Activated CD4-positive, alpha-beta T cell treated with anti-CD3 and anti-CD28 coated beads, Interleukin-2, Interleukin-6, amounts not matched to agents 100 ng/mL and 50 ng/mL, durations not matched to agents 16 hours and 8 hours (primary cell): ENCODE measurements around the gene APOBEC3H.
"Not testable (repeated sequence)": the region's sequence is repeated elsewhere in the genome, so short reads cannot be mapped to it uniquely, and the experiment has no call there.

Experiments
- DNase-seq: peaks from one replicate; pipeline ENCODE4 v3.0.0-alpha.2; 2020

APOBEC3H gene

DNA sequence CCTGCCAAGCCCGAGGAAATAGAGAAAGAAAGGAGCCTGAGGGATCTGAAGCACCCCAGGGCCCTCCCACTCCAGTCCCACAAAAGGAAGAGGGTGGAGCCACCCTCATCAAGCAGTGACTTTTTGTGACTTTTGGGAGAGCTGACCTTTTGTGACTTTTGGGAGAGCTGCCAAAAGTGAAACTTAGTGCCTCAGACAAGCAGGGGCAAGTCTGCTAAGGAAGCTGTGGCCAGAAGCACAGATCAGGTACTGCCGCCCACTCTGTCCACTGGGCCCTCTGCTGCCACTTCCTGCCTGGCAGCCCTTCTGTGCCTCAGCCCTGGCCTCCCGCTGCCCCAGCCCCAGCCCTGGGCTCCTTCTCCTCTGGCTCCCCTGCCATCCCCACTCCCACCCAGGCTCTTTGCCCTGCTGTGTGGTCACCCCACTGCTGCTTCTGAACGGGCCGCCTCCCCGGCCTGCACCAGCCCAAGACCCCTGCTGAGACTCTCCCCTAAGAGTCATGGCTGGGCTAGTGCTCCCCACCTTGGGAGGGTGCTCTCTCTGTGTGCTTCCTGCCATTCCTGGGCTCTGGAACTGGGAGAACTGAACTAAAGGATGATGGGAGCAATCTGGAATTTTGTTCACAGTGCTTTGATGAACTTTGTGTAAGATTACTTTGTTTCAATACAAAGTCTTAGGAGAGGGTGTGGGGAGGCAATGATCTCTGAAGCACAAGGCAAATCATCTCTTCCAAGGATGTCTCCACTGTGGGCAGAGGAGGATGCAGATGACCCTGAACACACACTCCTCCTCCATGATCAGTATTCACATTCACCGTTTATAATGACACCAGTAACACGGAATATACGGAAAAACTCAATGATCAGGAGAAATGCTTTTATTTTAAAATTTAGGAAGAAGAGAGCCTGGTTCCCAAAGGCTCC lies at the start of gene APOBEC3H:
Gene APOBEC3H, plus strand, starts transcription at position 147 of the 923 bp plus-strand sequence. CDS start 3,035 bp downstream, outside the sequence.
- peak; percentile 67 for DNase-seq

DNA sequence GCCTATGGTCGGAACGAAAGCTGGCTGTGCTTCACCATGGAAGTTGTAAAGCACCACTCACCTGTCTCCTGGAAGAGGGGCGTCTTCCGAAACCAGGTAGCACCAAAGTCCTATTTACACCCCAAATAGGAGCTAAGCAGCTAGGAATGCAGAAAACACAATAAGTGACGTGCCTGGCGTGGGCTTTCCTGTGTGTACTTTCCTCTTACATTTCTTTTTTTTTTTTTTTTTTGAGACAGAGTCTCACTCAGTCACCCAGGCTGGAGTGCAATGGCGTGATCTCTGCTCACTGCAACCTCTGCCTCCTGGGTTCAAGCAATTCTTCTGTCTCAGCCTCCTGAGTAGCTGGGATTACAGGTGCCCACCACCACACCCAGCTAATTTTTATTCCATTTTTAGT lies 47.6 kb upstream of the APOBEC3H start:
- DNase-seq, result not testable (repeated sequence)

DNA sequence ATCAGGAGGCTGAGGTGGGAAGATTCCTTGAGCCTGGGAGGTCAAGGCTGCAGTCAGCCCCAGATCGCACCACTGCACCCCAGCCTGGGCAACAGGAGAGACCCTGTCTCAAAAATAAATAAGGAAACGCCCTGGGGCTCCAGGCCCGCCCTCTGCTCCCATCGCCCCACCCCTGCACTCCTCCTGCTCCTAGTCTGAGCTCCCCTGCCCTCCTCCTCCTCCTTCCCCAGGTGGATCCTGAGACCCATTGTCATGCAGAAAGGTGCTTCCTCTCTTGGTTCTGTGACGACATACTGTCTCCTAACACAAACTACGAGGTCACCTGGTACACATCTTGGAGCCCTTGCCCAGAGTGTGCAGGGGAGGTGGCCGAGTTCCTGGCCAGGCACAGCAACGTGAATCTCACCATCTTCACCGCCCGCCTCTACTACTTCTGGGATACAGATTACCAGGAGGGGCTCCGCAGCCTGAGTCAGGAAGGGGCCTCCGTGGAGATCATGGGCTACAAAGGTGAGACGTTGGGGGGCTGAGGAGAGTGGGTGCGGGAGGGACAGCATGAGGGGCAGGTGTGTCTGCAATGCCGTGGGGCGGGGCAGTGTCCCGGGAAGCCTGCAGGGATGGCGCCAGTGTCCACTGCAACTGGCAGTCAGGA lies 45.1 kb upstream of the APOBEC3H start:
- not testable (repeated sequence) for DNase-seq

DNA sequence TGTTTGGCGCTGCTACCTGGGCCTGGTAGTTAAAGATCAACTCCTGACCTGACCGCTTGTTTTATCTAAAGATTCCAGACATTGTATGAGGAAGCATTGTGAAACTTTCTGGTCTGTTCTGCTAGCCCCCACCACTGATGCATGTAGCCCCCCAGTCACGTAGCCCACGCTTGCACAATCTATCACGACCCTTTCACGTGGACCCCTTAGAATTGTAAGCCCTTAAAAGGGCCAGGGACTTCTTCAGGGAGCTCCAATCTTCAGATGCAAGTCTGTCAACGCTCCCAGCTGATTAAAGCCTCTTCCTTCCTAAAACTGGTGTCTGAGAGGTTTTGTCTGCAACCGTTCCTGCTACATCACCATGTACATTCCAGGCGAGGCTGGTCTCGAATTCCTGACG lies 41.4 kb upstream of the APOBEC3H start:
- DNase-seq, result no peak

DNA sequence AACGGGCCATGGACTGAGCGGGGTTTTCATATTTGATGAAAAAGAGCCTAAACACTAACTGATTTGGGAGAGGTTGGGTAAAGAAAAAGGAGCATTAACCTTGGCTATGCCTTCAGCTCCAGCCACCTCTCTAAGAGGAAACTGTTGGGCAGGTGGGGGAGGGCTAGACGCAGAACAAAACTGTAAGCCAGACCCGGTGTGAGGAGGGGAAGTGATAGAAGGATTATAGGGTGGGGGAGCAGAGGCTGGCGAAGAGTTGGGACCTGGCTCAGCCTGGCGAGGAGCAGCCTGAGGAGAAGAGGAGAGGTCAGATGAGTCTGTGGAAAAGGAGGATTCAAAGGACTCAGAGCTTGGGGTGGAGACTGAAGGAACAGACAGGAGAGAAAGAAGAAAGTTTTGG lies 35.8 kb upstream of the APOBEC3H start:
- DNase-seq, result not testable (repeated sequence)

DNA sequence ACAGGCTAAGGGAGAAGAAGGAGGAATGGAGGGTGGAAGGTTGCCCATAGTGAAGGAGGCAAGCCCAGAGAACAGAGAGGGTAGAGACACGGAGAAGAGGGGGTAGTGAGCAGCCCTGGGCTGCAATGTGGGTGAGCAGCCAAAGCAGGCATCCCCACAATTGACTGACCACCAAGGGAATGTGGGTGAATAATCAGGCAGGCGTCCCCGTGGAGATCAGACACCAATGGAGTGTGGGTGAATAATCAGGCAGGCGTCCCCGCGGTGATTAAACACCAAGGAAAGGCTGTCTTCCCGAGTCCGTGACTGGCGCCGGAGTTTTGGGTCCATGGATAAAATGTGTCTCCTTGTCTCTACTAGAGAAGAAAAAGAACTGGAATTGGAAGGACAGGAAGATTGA lies 35.1 kb upstream of the APOBEC3H start:
- DNase-seq, result not testable (repeated sequence)

DNA sequence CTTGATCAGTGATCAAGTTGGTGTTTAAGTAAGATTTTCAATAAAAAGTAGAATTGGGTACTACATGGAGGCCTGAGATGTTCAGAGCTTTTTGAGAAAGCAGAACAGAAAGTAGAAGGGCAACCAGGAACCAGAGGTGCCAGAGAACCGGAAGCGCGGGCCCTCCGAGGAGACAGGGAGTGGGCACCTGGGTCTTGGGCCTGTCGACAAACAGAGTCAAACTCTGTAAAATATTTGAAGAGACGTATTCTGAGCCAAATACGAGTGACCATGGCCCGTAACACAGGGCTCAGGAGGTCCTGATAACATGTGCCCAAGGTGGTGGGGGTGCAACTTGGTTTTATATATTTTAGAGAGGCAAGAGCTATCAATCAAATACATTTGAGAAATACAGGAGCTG lies 33.1 kb upstream of the APOBEC3H start:
- DNase-seq, result not testable (repeated sequence)

DNA sequence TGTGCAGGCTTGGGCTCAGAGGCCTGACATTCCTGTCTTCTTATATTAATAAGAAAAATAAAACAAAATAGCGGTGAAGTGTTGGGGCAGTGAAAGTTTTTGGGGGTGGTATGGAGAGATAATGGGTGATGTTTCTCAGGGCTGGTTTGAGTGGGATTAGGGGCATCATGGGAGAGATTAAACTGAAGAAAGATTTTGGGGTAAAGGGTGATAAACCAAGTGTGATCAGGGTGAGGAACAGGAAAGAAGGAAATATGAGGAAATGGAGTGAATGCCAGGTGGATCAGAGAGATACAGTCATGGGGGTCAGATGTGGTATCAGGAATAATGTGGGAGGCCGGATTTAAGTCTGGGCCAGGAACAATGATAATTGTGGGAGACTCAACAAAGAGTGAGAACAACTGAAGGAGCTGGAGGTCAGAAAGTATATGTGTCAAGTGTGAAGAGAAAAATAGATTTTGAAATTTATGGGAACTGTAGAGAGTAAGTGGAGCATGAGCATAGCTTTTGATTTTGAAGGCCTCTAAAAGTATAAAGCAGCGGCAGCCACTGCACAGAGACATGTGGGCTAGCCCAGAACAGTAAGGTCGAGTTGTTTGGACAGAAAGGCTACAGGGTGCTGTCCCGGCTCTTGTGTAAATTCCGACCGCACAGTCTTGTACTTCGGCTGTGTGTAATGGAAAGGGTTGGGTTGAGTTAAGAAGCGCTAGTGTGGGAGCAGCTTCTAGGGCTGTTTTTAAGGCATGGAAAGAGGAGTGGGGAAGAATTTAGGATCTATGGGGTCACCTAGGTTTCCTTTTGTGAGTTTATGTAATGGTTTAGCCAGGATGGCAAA lies 30.4 kb upstream of the APOBEC3H start:
- DNase-seq, result not testable (repeated sequence)

DNA sequence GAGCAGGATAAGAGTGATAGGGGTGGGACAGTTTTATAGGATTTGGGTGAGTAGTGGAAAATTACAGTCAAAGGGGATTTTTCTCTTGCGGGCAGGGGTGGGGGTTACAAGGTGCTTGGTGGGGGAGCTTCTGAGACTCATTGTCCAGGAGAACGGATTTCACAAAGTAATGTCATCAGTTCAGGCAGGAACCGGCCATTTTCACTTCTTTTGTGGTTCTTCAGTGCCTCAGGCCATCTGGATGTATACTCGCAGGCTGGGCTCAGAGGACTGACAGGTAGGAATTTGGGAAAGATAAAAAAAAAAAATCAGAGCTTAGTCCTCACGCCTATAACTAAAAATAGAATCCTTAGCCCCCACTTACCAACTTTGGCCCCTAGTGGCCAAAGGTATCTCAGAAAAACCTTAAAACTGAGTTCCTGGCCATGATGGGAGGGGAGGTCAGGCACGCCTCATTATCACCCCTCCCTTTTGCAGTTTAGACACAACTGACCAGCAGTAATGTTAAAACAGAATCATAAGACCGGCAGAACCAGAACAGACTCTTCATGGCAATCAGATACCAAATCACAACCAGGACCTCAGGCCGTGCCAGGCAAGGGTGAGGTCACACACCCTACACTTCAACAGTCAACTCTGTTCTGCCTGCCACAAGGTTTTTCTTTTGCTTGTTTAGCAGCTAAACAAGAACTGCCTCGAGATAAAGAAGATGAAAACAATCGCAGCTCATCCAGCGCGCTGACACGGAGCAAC lies 28.8 kb upstream of the APOBEC3H start:
- no peak for DNase-seq

DNA sequence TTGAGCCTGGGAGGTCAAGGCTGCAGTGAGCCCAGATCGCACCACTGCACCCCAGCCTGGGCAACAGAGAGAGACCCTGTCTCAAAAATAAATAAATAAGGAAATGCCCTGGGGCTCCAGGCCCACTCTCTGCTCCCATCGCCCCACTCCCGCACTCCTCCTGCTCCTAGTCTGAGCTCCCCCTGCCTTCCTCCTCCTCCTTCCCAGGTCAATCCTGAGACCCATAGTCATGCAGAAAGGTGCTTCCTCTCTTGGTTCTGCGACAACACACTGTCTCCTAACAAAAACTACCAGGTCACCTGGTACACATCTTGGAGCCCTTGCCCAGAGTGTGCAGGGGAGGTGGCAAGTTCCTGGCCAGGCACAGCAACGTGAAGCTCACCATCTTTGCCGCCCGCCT lies 26.9 kb upstream of the APOBEC3H start:
- no peak for DNase-seq

DNA sequence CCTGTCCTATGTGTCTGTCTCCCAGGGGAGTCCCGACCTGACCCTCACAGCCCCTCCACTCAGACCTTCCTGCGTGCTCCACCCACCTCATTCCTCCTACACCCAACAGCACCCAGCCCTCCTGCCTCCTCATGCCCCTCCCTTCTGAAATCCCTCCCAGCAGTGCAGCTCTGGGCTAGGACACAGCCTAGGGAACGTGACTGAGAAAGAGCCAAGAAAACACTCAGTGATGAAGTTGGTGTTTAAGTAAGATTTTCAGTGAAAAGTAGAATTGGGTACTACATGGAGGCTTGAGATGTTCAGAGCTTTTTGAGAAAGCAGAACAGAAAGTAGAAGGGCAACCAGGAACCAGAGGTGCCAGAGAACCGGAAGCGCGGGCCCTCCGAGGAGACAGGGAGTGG lies 24.5 kb upstream of the APOBEC3H start:
- DNase-seq, result not testable (repeated sequence)

DNA sequence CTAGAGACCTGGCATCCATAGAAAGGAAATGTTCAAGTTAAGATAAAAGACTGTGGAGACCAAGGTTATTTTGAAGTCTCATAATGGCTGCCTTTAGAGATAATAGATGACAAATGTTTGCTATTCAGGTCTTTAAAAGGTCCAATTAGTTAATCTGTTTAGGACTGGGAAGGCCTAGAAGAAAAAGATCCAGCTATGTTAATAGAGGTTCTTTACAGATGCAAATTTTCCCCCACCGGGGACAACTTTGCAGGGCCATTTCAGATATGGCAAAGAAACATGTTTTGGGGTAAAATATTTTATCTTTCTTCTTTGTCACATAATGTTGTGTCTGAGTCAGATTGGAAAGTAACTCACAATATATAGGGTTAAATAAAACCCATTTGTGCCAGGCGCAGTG lies 23.1 kb upstream of the APOBEC3H start:
- DNase-seq, result no peak

DNA sequence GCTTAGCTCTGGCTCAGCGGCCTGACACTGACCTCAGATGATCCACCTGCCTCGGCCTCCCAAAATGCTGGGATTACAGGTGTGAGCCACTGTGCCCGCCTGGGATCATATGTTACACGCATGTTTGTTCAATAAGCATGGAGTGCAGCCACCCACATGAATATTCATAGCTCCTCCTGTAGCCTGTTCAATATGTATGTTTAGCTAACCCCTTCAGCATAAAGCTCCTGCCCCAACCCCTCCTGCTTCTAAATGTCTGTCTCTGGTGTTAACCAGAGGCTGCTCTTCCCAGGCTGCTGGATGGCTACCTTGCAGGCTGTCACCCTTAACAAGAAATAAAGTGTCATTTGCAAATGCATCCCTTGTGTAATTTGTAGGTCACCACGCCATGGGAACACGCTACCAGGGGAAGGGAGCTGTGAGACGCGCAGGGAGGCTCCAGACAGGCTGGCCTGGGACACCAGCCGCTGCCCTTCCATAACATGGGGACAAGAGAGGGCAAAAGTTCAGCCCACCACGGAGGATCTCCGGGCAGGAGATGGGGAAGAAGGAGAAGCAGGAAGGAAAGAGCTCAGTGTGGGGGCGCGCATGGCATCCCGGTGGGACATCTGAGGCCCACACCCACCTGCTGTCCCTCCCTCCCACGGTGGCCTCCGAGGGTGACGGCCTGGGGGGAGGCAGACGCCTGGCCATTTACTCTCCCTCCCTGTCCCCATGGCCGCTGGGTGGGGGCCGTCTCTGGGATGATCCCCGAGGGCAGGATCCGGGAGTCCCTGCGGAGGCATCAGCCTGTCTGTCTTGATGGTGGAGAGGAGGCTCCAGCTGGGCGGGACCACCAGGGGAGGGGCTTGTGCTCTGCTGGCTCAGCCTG lies 20.7 kb upstream of the APOBEC3H start:
- not testable (repeated sequence) for DNase-seq

DNA sequence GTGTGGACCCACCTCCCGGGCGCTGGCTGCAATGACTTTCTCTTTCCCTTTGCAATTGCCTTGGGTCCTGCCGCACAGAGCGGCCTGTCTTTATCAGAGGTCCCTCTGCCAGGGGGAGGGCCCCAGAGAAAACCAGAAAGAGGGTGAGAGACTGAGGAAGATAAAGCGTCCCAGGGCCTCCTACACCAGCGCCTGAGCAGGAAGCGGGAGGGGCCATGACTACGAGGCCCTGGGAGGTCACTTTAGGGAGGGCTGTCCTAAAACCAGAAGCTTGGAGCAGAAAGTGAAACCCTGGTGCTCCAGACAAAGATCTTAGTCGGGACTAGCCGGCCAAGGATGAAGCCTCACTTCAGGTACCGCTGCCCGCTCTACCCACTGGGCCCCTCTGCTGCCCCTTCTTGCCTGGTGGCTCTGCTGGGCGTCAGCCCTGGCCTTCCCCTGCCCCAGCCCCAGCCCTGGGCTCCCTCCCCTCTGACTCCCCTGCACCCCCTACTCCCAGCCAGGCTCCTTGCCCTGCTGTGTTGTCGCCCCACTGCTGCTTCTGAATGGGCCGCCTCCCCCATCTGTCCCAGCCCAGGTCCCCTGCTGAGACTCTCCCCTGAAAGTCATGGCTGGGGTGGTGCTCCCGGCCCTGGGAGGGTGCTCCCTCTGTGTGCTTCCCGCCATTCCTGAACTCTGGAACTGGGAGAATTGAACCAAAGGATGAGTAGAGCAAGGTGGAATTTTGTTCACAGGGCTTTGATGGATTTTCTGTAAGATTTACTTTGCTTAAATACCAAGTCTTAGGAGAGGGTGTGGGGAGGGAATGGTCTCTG lies 19.8 kb upstream of the APOBEC3H start, which contains the start of gene APOBEC3G:
Gene APOBEC3G, plus strand, starts transcription at position 250 of the 815 bp plus-strand sequence. Its CDS starts 87 bp downstream, at position 337.
- peak; percentile 74 for DNase-seq

DNA sequence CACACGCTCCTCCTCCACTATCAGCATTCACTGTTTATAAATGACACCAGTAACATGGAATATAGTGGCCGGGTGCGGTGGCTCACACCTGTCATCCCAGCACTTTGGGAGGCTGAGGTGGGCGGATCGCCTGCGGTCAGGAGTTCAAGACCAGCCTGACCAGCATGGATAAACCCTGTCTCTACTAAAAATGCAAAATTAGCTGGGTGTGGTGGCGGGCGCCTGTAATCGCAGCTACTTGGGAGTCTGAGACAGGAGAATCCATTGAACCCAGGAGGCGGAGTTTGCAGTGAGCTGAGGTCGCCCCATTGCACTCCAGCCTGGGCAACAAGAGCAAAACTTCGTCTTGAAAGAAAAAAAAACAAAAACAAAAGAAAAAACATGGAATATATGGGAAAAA lies 19.1 kb upstream of the APOBEC3H start:
- not testable (repeated sequence) for DNase-seq

DNA sequence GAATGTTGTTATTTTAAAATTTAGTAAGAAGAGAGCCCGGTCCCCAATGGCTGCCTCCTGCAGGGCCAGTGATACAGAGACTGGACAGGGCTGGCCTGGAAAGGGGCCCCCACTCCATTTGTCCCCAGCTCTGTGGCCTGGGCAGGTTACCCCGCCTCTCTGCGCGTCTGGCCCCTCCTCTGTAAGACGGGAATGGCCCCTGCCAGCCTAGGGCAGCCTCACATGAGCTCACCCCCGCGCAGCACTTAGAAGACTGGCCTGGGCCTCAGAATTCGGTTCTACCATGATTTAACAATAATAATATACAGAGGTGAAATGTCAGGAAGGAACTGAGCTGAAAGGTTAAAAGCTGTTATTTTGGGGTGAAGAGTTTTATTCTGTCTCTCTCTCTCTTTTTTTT lies 18.7 kb upstream of the APOBEC3H start:
- no peak for DNase-seq

DNA sequence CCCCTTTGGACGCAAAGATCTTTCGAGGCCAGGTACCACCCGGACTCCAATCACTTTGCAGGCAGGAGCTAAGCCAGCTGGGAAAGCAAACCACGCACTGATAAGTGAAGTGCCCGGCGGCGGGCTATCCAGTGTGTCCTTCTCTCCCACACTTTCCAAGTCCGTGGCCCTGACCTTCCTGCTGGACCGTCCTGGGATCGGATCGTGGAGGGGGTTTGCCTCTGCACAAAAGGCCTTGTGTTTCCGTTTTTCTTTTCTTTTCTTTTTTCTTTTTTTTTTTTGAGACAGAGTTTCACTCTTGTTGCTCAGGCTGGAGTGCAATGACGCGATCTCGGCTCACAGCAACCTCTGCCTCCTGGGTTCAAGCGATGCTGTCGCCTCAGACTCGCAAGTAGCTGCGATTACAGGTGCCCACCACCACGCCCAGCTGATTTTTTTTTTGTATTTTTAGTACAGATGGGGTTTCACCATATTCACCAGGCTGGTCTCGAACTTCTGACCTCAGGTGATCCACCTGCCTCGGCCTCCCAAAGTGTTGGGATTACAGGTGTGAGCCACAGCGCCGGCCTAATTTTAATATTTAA lies 17.9 kb upstream of the APOBEC3H start:
- DNase-seq, result not testable (repeated sequence)

DNA sequence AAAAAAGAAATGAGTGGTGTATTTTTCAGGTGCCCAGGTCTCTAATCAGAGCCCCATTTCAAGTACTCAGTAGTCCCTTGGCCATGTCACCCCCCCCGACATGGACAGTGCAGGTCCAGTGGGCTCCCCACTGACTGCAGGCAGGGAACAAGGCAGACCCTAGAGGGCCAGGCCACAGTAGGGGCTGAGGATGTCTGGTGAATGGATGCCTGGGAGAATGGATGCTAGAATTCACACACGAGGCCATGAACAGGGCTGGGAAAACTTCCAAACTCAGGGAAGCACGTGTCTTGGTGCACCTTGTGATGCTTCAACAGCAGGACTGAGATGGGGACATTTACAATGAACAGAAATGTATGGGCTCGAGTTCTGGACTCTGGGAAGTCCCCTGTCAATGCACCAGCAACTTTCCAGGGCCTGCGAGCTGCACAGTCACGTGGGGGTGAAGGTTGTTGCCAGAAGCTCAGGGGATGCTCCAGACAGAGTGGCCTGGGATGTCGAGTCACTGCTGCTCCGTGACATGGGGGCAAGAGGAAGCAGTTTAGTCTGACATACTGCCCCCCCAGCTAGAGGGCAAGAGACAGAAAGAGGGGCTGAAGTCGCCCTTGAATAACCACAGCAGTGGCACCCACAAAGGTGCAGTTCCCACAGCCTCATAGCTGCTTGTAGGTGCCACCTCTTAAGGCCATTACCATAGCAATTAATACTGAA lies 16.8 kb upstream of the APOBEC3H start:
- DNase-seq, result no peak

DNA sequence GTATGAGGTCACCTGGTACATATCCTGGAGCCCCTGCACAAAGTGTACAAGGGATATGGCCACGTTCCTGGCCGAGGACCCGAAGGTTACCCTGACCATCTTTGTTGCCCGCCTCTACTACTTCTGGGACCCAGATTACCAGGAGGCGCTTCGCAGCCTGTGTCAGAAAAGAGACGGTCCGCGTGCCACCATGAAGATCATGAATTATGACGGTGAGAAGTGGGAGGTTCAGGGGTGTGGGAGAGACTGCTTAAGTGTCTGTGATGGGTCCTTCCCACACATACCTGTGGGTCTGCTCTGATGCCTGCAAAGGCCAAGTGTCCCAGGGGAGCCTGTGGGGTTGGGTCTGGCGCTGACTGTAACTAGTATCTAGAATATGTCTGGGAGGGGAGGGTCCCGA lies 16.0 kb upstream of the APOBEC3H start:
- no peak for DNase-seq
